RWPE2 (cell line): ENCODE results near the gene XRRA1.

ENCODE experiments used
- ATAC-seq: fragments of 200-7000 bp; cut with Tn5 transposase; 3 replicates; pipeline ENCODE4 v1.9.1; 2021; ENCODE audit warnings: low read depth
- DNase-seq: peaks from one replicate; pipeline ENCODE4 v3.0.0-alpha.2; 2020; ENCODE audit warnings: low spot score
- H3K27ac ChIP-seq: fragments of 450-650 bp; 2 replicates; pipeline ENCODE4 v1.5.1; 2017; ENCODE audit warnings: mild to moderate bottlenecking; ENCODE audit not compliant: poor library complexity, severe bottlenecking
- H3K27me3 ChIP-seq: fragments of 250-450 bp; sonication (Bioruptor Pico); 2 replicates; pipeline ENCODE4 v1.5.1; 2021; ENCODE audit warnings: mild to moderate bottlenecking, moderate library complexity; ENCODE audit not compliant: insufficient read depth, poor library complexity, severe bottlenecking
- H3K36me3 ChIP-seq: fragments of 250-450 bp; sonication (Bioruptor Pico); 2 replicates; pipeline ENCODE4 v1.5.1; 2020; ENCODE audit warnings: low read depth, mild to moderate bottlenecking, moderate library complexity
- H3K4me1 ChIP-seq: fragments of 250-450 bp; sonication (Bioruptor Pico); 2 replicates; pipeline ENCODE4 v1.5.1; 2021; ENCODE audit warnings: mild to moderate bottlenecking, moderate library complexity; ENCODE audit not compliant: insufficient read depth, poor library complexity, severe bottlenecking
- H3K4me3 ChIP-seq: fragments of 250-450 bp; sonication (Bioruptor Pico); 2 replicates; pipeline ENCODE4 v1.5.1; 2021; ENCODE audit warnings: mild to moderate bottlenecking, moderate library complexity; ENCODE audit not compliant: severe bottlenecking
- H3K9me3 ChIP-seq: fragments of 250-450 bp; sonication (Bioruptor Pico); 2 replicates; pipeline ENCODE4 v1.5.1; 2021; ENCODE audit warnings: mild to moderate bottlenecking, moderate library complexity; ENCODE audit not compliant: severe bottlenecking
- TF ChIP-seq, protein P1 (sequence below): fragments of 450-650 bp; IDR thresholded peaks from one replicate; pipeline ENCODE4 v1.5.1; 2017; ENCODE audit warnings: mild to moderate bottlenecking, moderate library complexity; ENCODE audit not compliant: poor library complexity, severe bottlenecking

XRRA1 gene

DNA sequence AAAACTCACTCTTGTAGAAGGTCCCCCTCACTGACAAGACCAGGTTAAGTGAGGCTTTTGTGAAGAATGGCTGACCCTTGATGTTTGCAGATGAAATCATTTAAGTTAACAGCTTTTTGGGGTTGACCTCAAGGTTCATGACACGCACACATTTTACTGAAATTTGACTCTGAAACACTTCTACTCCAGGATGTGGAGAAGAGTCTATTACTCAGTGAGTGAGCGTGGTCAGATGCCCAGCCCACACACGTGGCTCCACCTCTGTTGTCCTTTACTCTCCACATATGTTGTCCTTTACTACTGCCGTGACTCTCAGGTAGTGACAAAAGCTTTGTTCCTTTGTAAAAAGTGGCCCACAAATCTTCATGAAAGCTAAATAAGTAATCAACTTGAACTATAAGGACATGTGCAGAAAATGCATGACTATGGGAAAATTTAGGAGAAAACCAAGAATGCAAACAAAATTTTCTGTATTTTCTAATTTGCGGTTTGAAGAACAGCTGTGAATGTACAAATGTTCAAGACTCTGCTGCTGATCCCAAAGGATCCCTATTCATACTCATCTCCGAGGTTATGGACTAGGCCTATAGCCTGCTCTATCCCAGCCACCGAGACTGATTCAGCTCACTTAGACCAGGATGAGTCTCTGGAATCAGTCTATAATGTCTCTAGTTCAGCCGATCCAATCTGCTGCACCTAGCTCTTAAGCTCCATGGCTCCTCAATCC lies 22.4 kb downstream of the XRRA1 start:
- Histone ChIP-seq H3K4me1 (peaks cover 4% of the 10 kb centered on the region), H3K36me3 (peaks cover 23% of the 10 kb centered on the region; the same call in 1 of the 2 replicates), H3K4me3 (no peak overlapping the region), H3K27ac (no peak overlapping the region), H3K9me3 (no peaks in the 10 kb centered on the region), H3K27me3 (no peaks in the 10 kb centered on the region)
- TF ChIP-seq, protein P1, sequence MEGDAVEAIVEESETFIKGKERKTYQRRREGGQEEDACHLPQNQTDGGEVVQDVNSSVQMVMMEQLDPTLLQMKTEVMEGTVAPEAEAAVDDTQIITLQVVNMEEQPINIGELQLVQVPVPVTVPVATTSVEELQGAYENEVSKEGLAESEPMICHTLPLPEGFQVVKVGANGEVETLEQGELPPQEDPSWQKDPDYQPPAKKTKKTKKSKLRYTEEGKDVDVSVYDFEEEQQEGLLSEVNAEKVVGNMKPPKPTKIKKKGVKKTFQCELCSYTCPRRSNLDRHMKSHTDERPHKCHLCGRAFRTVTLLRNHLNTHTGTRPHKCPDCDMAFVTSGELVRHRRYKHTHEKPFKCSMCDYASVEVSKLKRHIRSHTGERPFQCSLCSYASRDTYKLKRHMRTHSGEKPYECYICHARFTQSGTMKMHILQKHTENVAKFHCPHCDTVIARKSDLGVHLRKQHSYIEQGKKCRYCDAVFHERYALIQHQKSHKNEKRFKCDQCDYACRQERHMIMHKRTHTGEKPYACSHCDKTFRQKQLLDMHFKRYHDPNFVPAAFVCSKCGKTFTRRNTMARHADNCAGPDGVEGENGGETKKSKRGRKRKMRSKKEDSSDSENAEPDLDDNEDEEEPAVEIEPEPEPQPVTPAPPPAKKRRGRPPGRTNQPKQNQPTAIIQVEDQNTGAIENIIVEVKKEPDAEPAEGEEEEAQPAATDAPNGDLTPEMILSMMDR: no peak
- ATAC-seq (peak; percentile 57; the same call in 1 of the 3 replicates), DNase-seq (no peak)

- DNase-seq: no peak
- Histone ChIP-seq H3K9me3 (no peaks in the 10 kb centered on the region), H3K36me3 (peaks cover 23% of the 10 kb centered on the region; the same call in 1 of the 2 replicates), H3K4me3 (no peak overlapping the region), H3K4me1 (peaks cover 4% of the 10 kb centered on the region), H3K27me3 (no peaks in the 10 kb centered on the region), H3K27ac (no peak overlapping the region)
- TF ChIP-seq, protein P1: no peak
- ATAC-seq: no peak
Observed at GRCh38 chr11:74925281-74925680, 23.6 kb downstream of the XRRA1 start.

- ATAC-seq: no peak
Observed at GRCh38 chr11:74923125-74923524, 25.8 kb downstream of the XRRA1 start.

GRCh38 chr11:74909812-74910211 lies 39.1 kb downstream of the XRRA1 start:
- H3K4me1 ChIP-seq: no peaks in the 10 kb centered on the region
- H3K36me3 ChIP-seq: peaks cover 39% of the 10 kb centered on the region
- H3K4me3 ChIP-seq: no peak overlapping the region
- DNase-seq (no peak), ATAC-seq (no peak)
- H3K9me3 ChIP-seq: no peaks in the 10 kb centered on the region
- no peak overlapping the region for H3K27ac ChIP-seq
- TF ChIP-seq, protein P1: no peak
- H3K27me3 ChIP-seq: no peaks in the 10 kb centered on the region

More at GRCh38 chr11:74923125-74923524, 25.8 kb downstream of the XRRA1 start:
- Histone ChIP-seq H3K4me3 (no peak overlapping the region), H3K36me3 (peaks cover 13% of the 10 kb centered on the region; the same call in 1 of the 2 replicates), H3K4me1 (peaks cover 4% of the 10 kb centered on the region), H3K27ac (no peak overlapping the region), H3K9me3 (no peaks in the 10 kb centered on the region), H3K27me3 (no peaks in the 10 kb centered on the region)
- TF ChIP-seq, protein P1: no peak
- DNase-seq: no peak

DNA sequence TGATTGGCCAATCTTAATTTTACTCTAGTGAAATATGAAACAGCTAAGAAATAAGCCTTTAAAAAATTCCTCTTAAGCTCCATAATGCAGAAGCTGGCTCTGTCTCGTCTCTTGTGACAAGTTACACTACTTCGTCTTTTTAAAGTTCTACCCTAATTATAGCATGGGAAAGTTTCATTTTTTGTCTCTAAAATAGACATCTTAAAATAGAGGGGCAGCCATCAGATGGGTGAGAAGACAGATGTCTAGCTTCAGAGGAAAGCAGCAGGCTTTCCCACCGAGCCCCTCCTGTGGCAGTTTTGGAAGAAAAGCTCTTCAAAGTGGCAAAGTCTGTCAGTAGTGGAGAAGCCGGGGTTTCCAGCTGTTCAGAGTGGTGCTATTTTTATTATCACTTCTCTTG lies 39.5 kb downstream of the XRRA1 start:
- no peak for DNase-seq
- no peaks in the 10 kb centered on the region for H3K9me3 ChIP-seq
- H3K36me3 ChIP-seq: peaks cover 36% of the 10 kb centered on the region
- TF ChIP-seq, protein P1: no peak
- H3K4me1 ChIP-seq: no peaks in the 10 kb centered on the region
- no peak overlapping the region for H3K4me3 ChIP-seq
- H3K27ac ChIP-seq: no peak overlapping the region
- no peaks in the 10 kb centered on the region for H3K27me3 ChIP-seq
- ATAC-seq: no peak
